Ramos (cell line): ENCODE results near the gene DPH7.
"Not testable (repeated sequence)": the region's sequence is repeated elsewhere in the genome, so short reads cannot be mapped to it uniquely, and the experiment has no call there.

Experiments
- in situ Hi-C: fragments of 300-500 bp; cut with MboI; formaldehyde crosslinking; loops from one replicate; pipeline ENCODE4 v1.14.3; 2022; ENCODE audit warnings: low sequenced_read_pairs; ENCODE audit not compliant: unreplicated experiment

Gene DPH7

DNA sequence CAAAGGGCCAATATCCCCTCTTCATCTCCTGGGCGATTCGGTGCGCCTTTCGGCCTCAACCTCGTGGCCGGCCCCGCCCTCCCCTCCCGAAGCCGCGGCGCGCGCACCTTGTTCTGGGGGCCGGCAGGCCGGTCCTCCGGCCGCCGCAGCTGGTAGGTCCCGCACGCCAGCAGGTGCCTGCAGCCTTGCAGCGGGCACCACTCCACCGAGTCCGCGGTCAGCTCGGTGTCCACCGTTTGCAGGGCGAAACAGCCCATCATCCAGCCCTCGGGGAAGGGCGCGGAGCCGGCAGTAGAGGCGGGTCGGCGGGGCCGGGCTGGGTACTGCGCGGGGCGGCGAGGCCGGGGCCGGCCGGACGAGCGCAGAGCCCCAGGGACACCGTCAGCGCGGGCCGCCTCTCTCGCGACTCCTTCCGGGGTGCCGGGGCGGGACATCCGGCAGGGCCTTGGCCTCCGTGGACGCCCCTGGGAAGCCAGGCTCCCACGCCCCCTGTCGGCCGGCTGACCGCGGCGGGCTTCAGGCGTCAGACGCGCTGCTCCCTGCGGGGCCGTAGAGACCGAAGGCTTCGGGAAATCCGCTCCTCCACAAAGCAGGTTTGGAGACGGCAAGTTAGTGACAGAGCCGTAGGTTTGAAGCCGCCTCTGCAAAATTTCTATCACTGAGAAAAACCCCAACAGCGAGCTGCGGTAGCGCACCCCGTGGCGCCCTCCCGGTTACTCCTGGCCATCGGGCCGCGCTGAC lies at the start of gene DPH7:
Gene DPH7, minus strand, starts transcription at position 408 of the 741 bp plus-strand sequence. Its CDS starts 148 bp downstream, at position 260.
- in situ Hi-C loops, result no loop called here

DNA sequence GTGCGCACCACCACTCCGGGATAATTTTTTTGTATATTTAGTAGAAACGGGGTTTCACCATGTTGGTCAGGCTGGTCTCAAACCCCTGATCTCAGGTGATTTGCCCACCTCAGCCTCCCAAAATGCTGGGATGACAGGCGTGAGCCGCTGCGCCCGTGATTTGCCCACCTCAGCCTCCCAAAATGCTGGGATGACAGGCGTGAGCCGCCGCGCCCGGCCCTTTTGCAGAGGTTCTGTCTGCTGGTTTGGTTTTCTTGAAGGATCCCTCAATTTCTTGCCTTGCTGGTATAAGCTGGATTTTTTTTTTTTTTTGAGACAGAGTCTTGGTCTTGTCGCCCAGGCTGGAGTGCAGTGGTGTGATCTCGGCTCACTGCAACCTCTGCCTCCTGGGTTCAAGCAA lies 48.7 kb upstream of the DPH7 start:
- in situ Hi-C loops, result not testable (repeated sequence)

DNA sequence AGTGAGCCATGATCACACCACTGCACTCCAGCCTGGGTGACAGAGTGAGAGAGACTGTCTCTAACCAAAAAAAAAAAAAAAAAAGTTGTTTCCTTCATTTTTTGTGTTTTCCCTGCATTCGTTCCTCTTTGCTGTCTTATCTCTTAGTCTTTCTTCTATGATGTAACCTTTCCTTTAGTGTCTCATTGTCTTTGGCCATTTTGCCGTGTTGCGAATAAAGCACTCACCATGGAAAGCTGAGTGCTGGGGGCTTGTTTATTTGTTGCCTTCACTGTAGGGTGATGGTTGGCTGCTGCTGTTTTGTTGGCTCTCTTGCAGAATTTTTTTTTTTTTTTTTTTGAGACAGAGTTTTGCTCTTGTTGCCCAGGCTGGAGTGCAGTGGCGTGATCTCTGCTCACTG lies 47.7 kb upstream of the DPH7 start:
- in situ Hi-C loops, result no loop called here

GRCh38 chr9:137622211-137622610 lies 43.5 kb upstream of the DPH7 start:
- in situ Hi-C loops, result not testable (repeated sequence)

GRCh38 chr9:137621131-137621757 lies 42.5 kb upstream of the DPH7 start:
- in situ Hi-C loops, result no loop called here

GRCh38 chr9:137620581-137620980 lies 41.9 kb upstream of the DPH7 start:
- in situ Hi-C loops, result no loop called here

DNA sequence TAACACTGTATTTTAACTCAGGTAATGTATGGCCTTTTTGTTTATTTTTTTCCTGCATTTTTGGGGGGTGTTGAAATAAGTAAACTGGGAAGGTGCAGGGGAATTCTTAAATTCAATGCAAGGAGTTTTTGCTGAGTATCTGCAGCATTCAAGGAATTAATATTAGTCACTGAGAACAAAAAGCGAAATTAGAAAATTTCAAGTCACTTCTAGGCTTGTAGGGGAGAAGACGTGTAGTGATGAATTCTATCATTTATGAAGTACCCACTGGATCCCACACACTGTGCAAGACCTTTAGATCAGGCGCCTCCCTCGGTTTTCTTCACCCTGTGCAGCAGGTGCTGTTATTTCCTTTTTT lies 41.3 kb upstream of the DPH7 start:
- in situ Hi-C loops, result no loop called here

- in situ Hi-C loops, result no loop called here
These were observed 40.7 kb upstream of the DPH7 start for GRCh38 chr9:137619240-137620047.

DNA sequence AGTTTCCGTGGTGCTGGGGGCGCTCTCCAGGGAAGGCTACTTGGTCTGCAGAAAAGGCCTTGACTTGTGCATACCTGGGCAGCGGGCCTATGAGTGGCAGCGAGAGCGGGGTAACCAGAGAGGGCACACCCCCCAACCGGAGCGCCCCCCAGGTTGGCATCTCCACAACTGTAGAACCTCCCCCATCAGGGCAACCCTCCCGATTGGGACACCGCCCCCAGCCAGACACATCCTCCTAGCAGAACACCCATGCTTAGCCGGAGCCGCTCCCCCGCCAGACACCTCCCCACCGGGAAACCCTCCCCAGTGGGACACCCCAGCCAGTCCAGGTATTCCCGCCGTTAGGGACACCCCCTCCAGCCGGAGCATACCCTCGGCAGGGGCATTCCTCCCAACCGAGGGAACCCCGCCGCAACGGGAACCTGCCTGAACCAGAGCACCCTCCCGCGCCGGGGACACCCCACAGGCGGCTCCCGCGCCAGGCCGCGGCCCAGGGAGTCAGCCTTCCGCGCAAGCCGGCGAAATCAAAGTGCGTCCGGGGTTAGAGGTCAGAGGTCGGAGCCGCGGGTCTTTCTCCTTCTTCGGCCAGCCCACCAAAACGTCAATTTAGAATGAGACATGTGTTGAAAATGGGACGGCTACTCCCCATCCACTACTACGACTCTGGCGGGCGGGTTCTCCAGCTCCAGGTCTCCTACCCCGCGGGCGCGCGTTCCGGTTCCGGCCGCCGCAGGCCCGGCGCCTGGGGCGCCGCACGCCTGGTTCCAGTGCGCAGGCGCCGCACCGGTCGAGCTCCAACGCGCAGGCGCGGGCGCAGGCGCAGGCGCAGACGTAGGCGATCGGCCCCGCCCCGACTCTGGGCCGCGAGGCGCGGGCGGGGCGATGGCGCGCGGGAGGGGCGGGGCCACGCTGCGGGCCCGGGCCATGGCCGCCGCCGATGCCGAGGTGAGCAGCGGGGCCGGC lies 39.7 kb upstream of the DPH7 start, which contains the start of gene EHMT1:
Gene EHMT1, plus strand, starts transcription at position 901 of the 963 bp plus-strand sequence. Its CDS starts 24 bp downstream, at position 925.
- in situ Hi-C loops, result no loop called here

- in situ Hi-C loops, result no loop called here
These were observed 36.7 kb upstream of the DPH7 start for GRCh38 chr9:137615387-137615871.

- in situ Hi-C loops, result no loop called here
These were observed 36.1 kb upstream of the DPH7 start for GRCh38 chr9:137614631-137615386.

DNA sequence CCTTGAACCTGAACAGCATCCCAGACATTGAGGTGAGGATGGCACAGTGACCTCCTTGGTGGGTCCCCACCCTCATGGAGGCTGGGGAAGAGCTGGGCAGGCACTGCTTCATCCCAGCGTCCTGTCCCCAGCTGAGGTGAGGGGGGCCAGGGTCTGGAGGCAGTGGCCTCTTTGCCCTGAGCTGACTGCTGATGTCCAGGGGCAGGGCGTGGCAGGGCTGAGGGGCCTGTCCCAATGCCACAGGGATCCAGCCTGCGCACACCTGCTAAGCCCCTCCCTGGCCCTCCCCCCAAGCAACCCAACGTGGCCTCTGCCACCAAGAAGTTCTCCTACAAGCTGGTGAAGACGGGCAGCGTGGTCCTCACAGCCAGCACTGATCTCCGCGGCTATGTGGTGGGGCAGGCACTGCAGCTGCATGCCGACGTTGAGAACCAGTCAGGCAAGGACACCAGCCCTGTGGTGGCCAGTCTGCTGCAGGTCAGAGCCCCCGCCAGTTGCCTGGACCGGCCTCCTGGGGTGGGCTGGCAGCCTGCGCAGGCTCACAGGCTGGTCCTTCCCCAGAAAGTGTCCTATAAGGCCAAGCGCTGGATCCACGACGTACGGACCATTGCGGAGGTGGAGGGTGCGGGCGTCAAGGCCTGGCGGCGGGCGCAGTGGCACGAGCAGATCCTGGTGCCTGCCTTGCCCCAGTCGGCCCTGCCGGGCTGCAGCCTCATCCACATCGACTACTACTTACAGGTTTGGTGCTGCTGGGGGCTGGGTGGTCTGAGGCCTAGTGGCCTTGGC lies 35.2 kb upstream of the DPH7 start:
- in situ Hi-C loops, result no loop called here

DNA sequence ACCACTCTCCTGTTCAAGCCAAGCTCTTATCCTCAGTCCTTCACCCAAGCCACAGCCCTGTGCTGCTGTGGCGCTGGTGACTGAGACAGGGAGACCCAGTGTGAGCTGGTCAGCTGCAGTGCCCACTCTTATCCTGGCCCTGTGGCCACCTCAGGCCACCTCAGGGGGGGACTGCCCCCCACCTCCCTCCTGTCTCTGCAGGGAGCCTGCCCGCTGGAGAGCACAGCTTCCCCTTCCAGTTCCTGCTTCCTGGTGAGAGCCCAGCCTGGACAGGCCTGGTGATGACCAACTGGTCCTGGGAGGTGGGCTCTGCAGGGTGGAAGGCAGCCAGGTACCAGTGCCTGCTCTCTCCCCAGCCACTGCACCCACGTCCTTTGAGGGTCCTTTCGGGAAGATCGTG lies 34.5 kb upstream of the DPH7 start:
- in situ Hi-C loops, result no loop called here

DNA sequence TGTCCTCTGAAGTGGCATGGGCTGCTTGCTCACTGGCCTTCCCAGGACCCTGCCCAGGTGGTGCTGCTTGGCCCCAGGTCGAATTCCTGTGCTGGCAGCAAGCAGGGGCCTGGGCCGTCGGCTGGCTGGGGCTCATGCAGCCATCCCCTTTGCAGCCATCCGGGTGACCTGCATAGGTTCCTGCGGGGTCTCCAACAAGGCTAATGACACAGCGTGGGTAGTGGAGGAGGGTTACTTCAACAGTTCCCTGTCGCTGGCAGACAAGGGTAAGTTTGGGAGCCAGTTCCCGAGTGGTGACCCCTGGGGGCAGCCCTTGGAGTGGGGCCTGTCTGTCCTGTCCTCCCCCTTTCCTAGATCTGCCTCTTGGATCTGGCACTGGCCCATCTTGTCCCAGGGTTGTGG lies 34.0 kb upstream of the DPH7 start:
- in situ Hi-C loops, result no loop called here

- in situ Hi-C loops, result no loop called here
These were observed 33.2 kb upstream of the DPH7 start for GRCh38 chr9:137611623-137612609.

DNA sequence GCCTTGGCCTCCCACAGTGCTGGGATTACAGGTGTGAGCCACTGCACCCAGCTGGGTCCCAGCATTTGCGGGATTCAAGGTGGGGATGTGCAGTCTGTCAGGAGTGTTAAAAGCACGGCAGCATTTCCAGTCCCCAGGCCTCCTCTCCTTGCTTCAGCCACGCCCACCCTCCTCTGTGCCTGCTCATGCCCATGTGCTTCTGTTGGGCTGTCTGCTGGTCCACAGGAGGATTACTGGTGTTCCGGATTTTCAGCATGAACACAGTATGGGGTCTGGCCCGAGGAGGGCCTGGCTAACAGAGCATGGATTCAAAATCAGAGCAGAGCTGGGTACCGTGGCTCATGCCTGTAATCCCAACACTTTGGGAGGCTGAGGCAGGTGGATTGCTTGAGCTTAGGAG lies 32.2 kb upstream of the DPH7 start:
- in situ Hi-C loops, result no loop called here

DNA sequence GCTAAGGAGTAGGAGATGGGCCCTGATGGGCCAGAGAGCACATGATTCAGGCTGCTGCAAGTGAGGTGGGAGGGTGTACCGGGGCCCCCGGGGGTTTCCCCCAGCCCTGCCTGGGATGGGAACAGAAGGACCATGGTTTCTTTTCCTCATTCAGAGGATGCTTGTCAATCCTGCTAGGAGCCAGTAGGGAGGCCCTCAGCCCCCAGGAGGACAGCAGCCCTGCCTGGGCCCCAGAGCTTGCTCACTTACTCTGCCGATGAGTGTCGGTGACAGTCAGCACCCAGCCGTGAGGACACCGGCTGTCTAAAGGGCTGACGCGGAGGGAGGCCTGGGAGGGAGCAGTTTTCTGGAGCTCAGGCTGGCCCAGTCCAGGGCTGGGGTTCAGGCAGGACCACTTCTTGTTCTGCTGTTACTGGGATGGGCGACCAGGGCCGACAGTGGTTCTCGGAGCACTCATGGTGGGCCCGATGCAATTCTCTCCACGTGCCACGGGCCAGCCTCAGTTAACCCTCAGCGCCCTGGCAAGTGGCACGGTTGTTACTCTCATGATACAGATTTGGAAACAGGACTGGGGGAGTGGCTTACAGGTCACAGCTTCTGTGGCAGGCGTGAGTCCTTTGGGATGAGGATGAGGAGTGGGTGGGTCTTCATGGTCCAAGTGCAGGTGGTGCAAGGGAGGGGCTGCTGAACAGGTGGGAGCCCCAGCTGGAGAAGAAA lies 28.6 kb upstream of the DPH7 start:
- in situ Hi-C loops, result no loop called here
